Measurements from ENCODE around the gene TRIM17.
A peak's percentile ranks its signal among the peaks of the same experiment; 100 is the strongest.

The TRIM17 gene

GRCh38 chr1:228376262-228376628 is 40.4 kb downstream of the TRIM17 start:
- Histone ChIP-seq H3K4me1 (ENCODE audit: control insufficient read depth, insufficient read depth, low read length) (peaks cover 7% of the 10 kb centered on the region), H3K9me3 (ENCODE audit: control insufficient read depth, insufficient read depth, low read depth, low read length) (no peaks in the 10 kb centered on the region), H3K4me3 (ENCODE audit: low read depth, low read length) (no peak overlapping the region), H3K9ac (ENCODE audit: low read length) (no peak overlapping the region), H3K36me3 (ENCODE audit: control insufficient read depth, insufficient read depth, low read length) (no peaks in the 10 kb centered on the region), H3K27ac (ENCODE audit: low read depth, low read length) (no peak overlapping the region), H3K27me3 (ENCODE audit: control insufficient read depth, insufficient read depth, low read length) (peaks cover 27% of the 10 kb centered on the region)

GRCh38 chr1:228375578-228376261 is 40.9 kb downstream of the TRIM17 start:
- H3K9me3 ChIP-seq (ENCODE audit: control insufficient read depth, insufficient read depth, low read depth, low read length), result no peaks in the 10 kb centered on the region
- H3K27ac ChIP-seq (ENCODE audit: low read depth, low read length), result no peak overlapping the region
- H3K27me3 ChIP-seq (ENCODE audit: control insufficient read depth, insufficient read depth, low read length), result peaks cover 22% of the 10 kb centered on the region
- H3K36me3 ChIP-seq (ENCODE audit: control insufficient read depth, insufficient read depth, low read length), result no peaks in the 10 kb centered on the region
- peaks cover 7% of the 10 kb centered on the region for H3K4me1 ChIP-seq (ENCODE audit: control insufficient read depth, insufficient read depth, low read length)
- H3K4me3 ChIP-seq (ENCODE audit: low read depth, low read length), result no peak overlapping the region
- H3K9ac ChIP-seq (ENCODE audit: low read length), result no peak overlapping the region

- Histone ChIP-seq H3K36me3 (ENCODE audit: control insufficient read depth, insufficient read depth, low read length) (no peaks in the 10 kb centered on the region), H3K27me3 (ENCODE audit: control insufficient read depth, insufficient read depth, low read length) (peaks cover 20% of the 10 kb centered on the region), H3K4me3 (ENCODE audit: low read depth, low read length) (no peak overlapping the region), H3K27ac (ENCODE audit: low read depth, low read length) (no peak overlapping the region), H3K9me3 (ENCODE audit: control insufficient read depth, insufficient read depth, low read depth, low read length) (no peaks in the 10 kb centered on the region), H3K4me1 (ENCODE audit: control insufficient read depth, insufficient read depth, low read length) (peaks cover 7% of the 10 kb centered on the region), H3K9ac (ENCODE audit: low read length) (no peak overlapping the region)
These were observed 41.7 kb downstream of the TRIM17 start for GRCh38 chr1:228374711-228375577.

- H3K4me3 ChIP-seq (ENCODE audit: low read depth, low read length), result no peak overlapping the region
- H3K27ac ChIP-seq (ENCODE audit: low read depth, low read length), result no peak overlapping the region
- no peaks in the 10 kb centered on the region for H3K4me1 ChIP-seq (ENCODE audit: control insufficient read depth, insufficient read depth, low read length)
- H3K9ac ChIP-seq (ENCODE audit: low read length), result peak overlapping the region; percentile 6
- H3K27me3 ChIP-seq (ENCODE audit: control insufficient read depth, insufficient read depth, low read length), result peaks cover 10% of the 10 kb centered on the region
- H3K36me3 ChIP-seq (ENCODE audit: control insufficient read depth, insufficient read depth, low read length), result no peaks in the 10 kb centered on the region
- no peaks in the 10 kb centered on the region for H3K9me3 ChIP-seq (ENCODE audit: control insufficient read depth, insufficient read depth, low read depth, low read length)
These were observed 42.7 kb downstream of the TRIM17 start for GRCh38 chr1:228373681-228374571.

- Histone ChIP-seq H3K4me1 (ENCODE audit: control insufficient read depth, insufficient read depth, low read length) (peaks cover 1% of the 10 kb centered on the region; the same call in 1 of the 2 replicates), H3K27ac (ENCODE audit: low read depth, low read length) (no peak overlapping the region), H3K4me3 (ENCODE audit: low read depth, low read length) (no peak overlapping the region), H3K9ac (ENCODE audit: low read length) (peak overlapping the region; percentile 6), H3K9me3 (ENCODE audit: control insufficient read depth, insufficient read depth, low read depth, low read length) (no peaks in the 10 kb centered on the region), H3K27me3 (ENCODE audit: control insufficient read depth, insufficient read depth, low read length) (peaks cover 8% of the 10 kb centered on the region), H3K36me3 (ENCODE audit: control insufficient read depth, insufficient read depth, low read length) (no peaks in the 10 kb centered on the region)
These were observed 43.5 kb downstream of the TRIM17 start for GRCh38 chr1:228373004-228373680.

GRCh38 chr1:228372183-228373003 is 44.3 kb downstream of the TRIM17 start:
- Histone ChIP-seq H3K4me1 (ENCODE audit: control insufficient read depth, insufficient read depth, low read length) (peaks cover 9% of the 10 kb centered on the region; the same call in 1 of the 2 replicates), H3K27ac (ENCODE audit: low read depth, low read length) (no peak overlapping the region), H3K36me3 (ENCODE audit: control insufficient read depth, insufficient read depth, low read length) (no peaks in the 10 kb centered on the region), H3K4me3 (ENCODE audit: low read depth, low read length) (no peak overlapping the region), H3K9ac (ENCODE audit: low read length) (no peak overlapping the region), H3K9me3 (ENCODE audit: control insufficient read depth, insufficient read depth, low read depth, low read length) (no peaks in the 10 kb centered on the region), H3K27me3 (ENCODE audit: control insufficient read depth, insufficient read depth, low read length) (peaks cover 3% of the 10 kb centered on the region)

GRCh38 chr1:228371741-228372182 is 44.9 kb downstream of the TRIM17 start:
- Histone ChIP-seq H3K27me3 (ENCODE audit: control insufficient read depth, insufficient read depth, low read length) (no peaks in the 10 kb centered on the region), H3K4me3 (ENCODE audit: low read depth, low read length) (no peak overlapping the region), H3K27ac (ENCODE audit: low read depth, low read length) (no peak overlapping the region), H3K9me3 (ENCODE audit: control insufficient read depth, insufficient read depth, low read depth, low read length) (no peaks in the 10 kb centered on the region), H3K36me3 (ENCODE audit: control insufficient read depth, insufficient read depth, low read length) (no peaks in the 10 kb centered on the region), H3K4me1 (ENCODE audit: control insufficient read depth, insufficient read depth, low read length) (peaks cover 9% of the 10 kb centered on the region; the same call in 1 of the 2 replicates), H3K9ac (ENCODE audit: low read length) (no peak overlapping the region)

GRCh38 chr1:228370941-228371740 is 45.5 kb downstream of the TRIM17 start:
- Histone ChIP-seq H3K36me3 (ENCODE audit: control insufficient read depth, insufficient read depth, low read length) (no peaks in the 10 kb centered on the region), H3K27ac (ENCODE audit: low read depth, low read length) (no peak overlapping the region), H3K27me3 (ENCODE audit: control insufficient read depth, insufficient read depth, low read length) (peaks cover 3% of the 10 kb centered on the region; the same call in 1 of the 2 replicates), H3K4me3 (ENCODE audit: low read depth, low read length) (no peak overlapping the region), H3K9me3 (ENCODE audit: control insufficient read depth, insufficient read depth, low read depth, low read length) (no peaks in the 10 kb centered on the region), H3K9ac (ENCODE audit: low read length) (no peak overlapping the region), H3K4me1 (ENCODE audit: control insufficient read depth, insufficient read depth, low read length) (peaks cover 9% of the 10 kb centered on the region; the same call in 1 of the 2 replicates)

GRCh38 chr1:228370439-228370940 is 46.2 kb downstream of the TRIM17 start:
- no peak overlapping the region for H3K4me3 ChIP-seq (ENCODE audit: low read depth, low read length)
- H3K27ac ChIP-seq (ENCODE audit: low read depth, low read length), result no peak overlapping the region
- H3K27me3 ChIP-seq (ENCODE audit: control insufficient read depth, insufficient read depth, low read length), result peaks cover 3% of the 10 kb centered on the region; the same call in 1 of the 2 replicates
- no peak overlapping the region for H3K9ac ChIP-seq (ENCODE audit: low read length)
- H3K9me3 ChIP-seq (ENCODE audit: control insufficient read depth, insufficient read depth, low read depth, low read length), result no peaks in the 10 kb centered on the region
- no peaks in the 10 kb centered on the region for H3K36me3 ChIP-seq (ENCODE audit: control insufficient read depth, insufficient read depth, low read length)
- peaks cover 9% of the 10 kb centered on the region; the same call in 1 of the 2 replicates for H3K4me1 ChIP-seq (ENCODE audit: control insufficient read depth, insufficient read depth, low read length)

Measured in HUES6 (cell line).